Hepatocyte (in vitro differentiated cells): ENCODE results near the gene PYY. TPM values are rescaled to one million over a fixed set of nuclear protein-coding genes. Genes with fewer than 3 reads are reported as not detected.

Experiments
- DNase-seq: peaks from one replicate; pipeline ENCODE4 v3.0.0-alpha.2; 2016; ENCODE audit warnings: low spot score
- H2AFZ ChIP-seq: fragments of 200-600 bp; sonication (generic); 2 replicates; pipeline ENCODE4 v1.6.0; 2016; ENCODE audit warnings: antibody characterized with exemption, mild to moderate bottlenecking
- H3K27ac ChIP-seq: fragments of 200-600 bp; sonication (generic); 2 replicates; pipeline ENCODE4 v1.5.1; 2016; ENCODE audit warnings: mild to moderate bottlenecking
- H3K27me3 ChIP-seq: fragments of 200-600 bp; sonication (generic); 2 replicates; pipeline ENCODE4 v1.6.1; 2016
- H3K36me3 ChIP-seq: fragments of 200-600 bp; sonication (generic); replicated peaks from 2 replicates; pipeline ENCODE4 v1.5.1; 2016; ENCODE audit warnings: low read depth; ENCODE audit not compliant: insufficient read depth
- H3K4me1 ChIP-seq: fragments of 200-600 bp; sonication (generic); 2 replicates; pipeline ENCODE4 v1.5.1; 2016; ENCODE audit warnings: mild to moderate bottlenecking, moderate library complexity; ENCODE audit not compliant: insufficient read depth
- H3K4me2 ChIP-seq: fragments of 200-600 bp; sonication (generic); 2 replicates; pipeline ENCODE4 v1.6.0; 2016
- H3K4me3 ChIP-seq: fragments of 200-600 bp; sonication (generic); 2 replicates; pipeline ENCODE4 v1.5.1; 2016; ENCODE audit warnings: mild to moderate bottlenecking
- H3K79me2 ChIP-seq: fragments of 200-600 bp; sonication (generic); 2 replicates; pipeline ENCODE4 v1.6.0; 2017; ENCODE audit warnings: mild to moderate bottlenecking
- H3K9me2 ChIP-seq: fragments of 200-600 bp; sonication (generic); replicated peaks from 2 replicates; pipeline ENCODE4 v1.6.0; 2017; ENCODE audit warnings: mild to moderate bottlenecking; ENCODE audit not compliant: insufficient read depth
- H3K9me3 ChIP-seq: fragments of 200-600 bp; sonication (generic); 2 replicates; pipeline ENCODE4 v1.5.1; 2016; ENCODE audit warnings: low read depth, mild to moderate bottlenecking
- H4K20me1 ChIP-seq: fragments of 200-600 bp; sonication (generic); 2 replicates; pipeline ENCODE4 v1.6.0; 2016; ENCODE audit warnings: mild to moderate bottlenecking; ENCODE audit not compliant: insufficient read depth, poor library complexity, severe bottlenecking
- EZH2 ChIP-seq: fragments of 200-600 bp; sonication (generic); IDR thresholded peaks from 2 replicates; pipeline ENCODE4 v1.6.1; 2016; ENCODE audit warnings: antibody characterized with exemption, mild to moderate bottlenecking, borderline replicate concordance
- EZH2phosphoT487 ChIP-seq: fragments of 200-600 bp; sonication (generic); IDR thresholded peaks from one replicate; pipeline ENCODE4 v1.6.1; 2018; ENCODE audit warnings: antibody characterized with exemption, mild to moderate bottlenecking, low read depth, moderate library complexity; ENCODE audit not compliant: unreplicated experiment, severe bottlenecking
- WGBS: methylation state at CpG from one replicate; pipeline ENCODE4 v1.1.6; 2016; ENCODE audit warnings: low lambda C conversion rate; ENCODE audit errors: missing lambda C conversion rate; 5-methylcytosine and 5-hydroxymethylcytosine counted together
- polyA plus RNA-seq: library from polyadenylated mRNA; unstranded; fragments of >200 nt; fragmentation: Nextera tagmentation; extraction: Ambion mirVana; gene quantifications from 2 replicates; pipeline ENCODE4 v1.2.1, GENCODE V29; 2016
- total RNA-seq: library from RNA; depleted of rRNA; stranded (reverse); fragments of >200 nt; gene quantifications from 2 replicates; pipeline ENCODE4 v1.2.3, GENCODE V29; 2014
- TF ChIP-seq, protein P1 (sequence below): fragments of 200-600 bp; sonication (generic); IDR thresholded peaks from 2 replicates; pipeline ENCODE4 v1.5.1; 2016; ENCODE audit warnings: antibody characterized with exemption, mild to moderate bottlenecking; ENCODE audit not compliant: poor library complexity

Gene PYY
- total and polyA plus RNA-seq, 2 experiments from 2014 or later: 16.9 TPM; not detected in 1

- Histone ChIP-seq H3K4me1 (no peaks in the 10 kb centered on the region), H3K27ac (no peak overlapping the region), H3K4me3 (no peak overlapping the region), H4K20me1 (no peaks in the 10 kb centered on the region), H3K9me2 (no peaks in the 10 kb centered on the region), H3K27me3 (peaks cover 22% of the 10 kb centered on the region), H3K79me2 (no peaks in the 10 kb centered on the region), H3K36me3 (no peaks in the 10 kb centered on the region), H2AFZ (no peak overlapping the region), H3K4me2 (no peak overlapping the region), H3K9me3 (no peaks in the 10 kb centered on the region)
- TF ChIP-seq EZH2phosphoT487: no peak
- TF ChIP-seq, protein P1, sequence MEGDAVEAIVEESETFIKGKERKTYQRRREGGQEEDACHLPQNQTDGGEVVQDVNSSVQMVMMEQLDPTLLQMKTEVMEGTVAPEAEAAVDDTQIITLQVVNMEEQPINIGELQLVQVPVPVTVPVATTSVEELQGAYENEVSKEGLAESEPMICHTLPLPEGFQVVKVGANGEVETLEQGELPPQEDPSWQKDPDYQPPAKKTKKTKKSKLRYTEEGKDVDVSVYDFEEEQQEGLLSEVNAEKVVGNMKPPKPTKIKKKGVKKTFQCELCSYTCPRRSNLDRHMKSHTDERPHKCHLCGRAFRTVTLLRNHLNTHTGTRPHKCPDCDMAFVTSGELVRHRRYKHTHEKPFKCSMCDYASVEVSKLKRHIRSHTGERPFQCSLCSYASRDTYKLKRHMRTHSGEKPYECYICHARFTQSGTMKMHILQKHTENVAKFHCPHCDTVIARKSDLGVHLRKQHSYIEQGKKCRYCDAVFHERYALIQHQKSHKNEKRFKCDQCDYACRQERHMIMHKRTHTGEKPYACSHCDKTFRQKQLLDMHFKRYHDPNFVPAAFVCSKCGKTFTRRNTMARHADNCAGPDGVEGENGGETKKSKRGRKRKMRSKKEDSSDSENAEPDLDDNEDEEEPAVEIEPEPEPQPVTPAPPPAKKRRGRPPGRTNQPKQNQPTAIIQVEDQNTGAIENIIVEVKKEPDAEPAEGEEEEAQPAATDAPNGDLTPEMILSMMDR: no peak
- no peak for TF ChIP-seq EZH2
- no peak for DNase-seq
- 78% methylated on average over 4 of the region's 4 CpGs for WGBS
Observed at GRCh38 chr17:43970366-43970765, 16.6 kb upstream of the PYY start.

- WGBS: 51% methylated on average over 9 of the region's 9 CpGs
- no peak overlapping the region for H3K4me3 ChIP-seq
Observed at GRCh38 chr17:43967251-43967875, 13.6 kb upstream of the PYY start.

DNA sequence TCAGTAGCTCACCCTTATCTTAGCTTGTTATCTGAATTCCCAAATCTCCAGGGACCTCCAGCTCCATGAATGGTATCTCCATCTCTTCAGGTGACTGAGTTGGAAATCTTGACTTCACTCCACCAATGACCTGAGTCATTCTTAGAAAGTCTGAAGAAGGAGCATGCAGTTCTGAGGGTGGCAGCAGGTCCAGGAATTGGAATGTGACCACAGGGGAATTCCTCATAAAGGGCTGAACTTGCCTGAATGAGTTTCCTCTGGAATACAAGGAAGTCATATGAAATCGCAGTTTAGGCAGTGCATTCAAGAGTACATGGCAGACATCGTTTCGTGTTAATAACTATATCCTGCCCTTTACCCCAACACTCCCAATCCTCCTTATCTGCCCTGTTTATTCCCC lies 12.5 kb upstream of the PYY start:
- Histone ChIP-seq H4K20me1 (no peaks in the 10 kb centered on the region), H2AFZ (no peak overlapping the region), H3K4me3 (no peak overlapping the region)

More at GRCh38 chr17:43967251-43967875, 13.6 kb upstream of the PYY start:
- TF ChIP-seq EZH2: no peak
- no peak for TF ChIP-seq EZH2phosphoT487
- TF ChIP-seq, protein P1: no peak
- Histone ChIP-seq H3K9me2 (no peaks in the 10 kb centered on the region), H3K4me2 (no peak overlapping the region), H3K79me2 (no peaks in the 10 kb centered on the region), H2AFZ (no peak overlapping the region), H3K27ac (no peak overlapping the region), H3K27me3 (peaks cover 15% of the 10 kb centered on the region), H3K4me1 (no peaks in the 10 kb centered on the region), H3K36me3 (no peaks in the 10 kb centered on the region), H4K20me1 (no peaks in the 10 kb centered on the region), H3K9me3 (no peaks in the 10 kb centered on the region)
- DNase-seq: no peak

More for the DNA sequence above, 12.5 kb upstream of the PYY start:
- WGBS: 78% methylated on average over 3 of the region's 3 CpGs
- Histone ChIP-seq H3K9me3 (no peaks in the 10 kb centered on the region), H3K27ac (no peak overlapping the region), H3K36me3 (no peaks in the 10 kb centered on the region), H3K9me2 (no peaks in the 10 kb centered on the region), H3K27me3 (peaks cover 21% of the 10 kb centered on the region), H3K4me1 (no peaks in the 10 kb centered on the region), H3K4me2 (no peak overlapping the region), H3K79me2 (no peaks in the 10 kb centered on the region)
- DNase-seq: no peak
- no peak for TF ChIP-seq EZH2phosphoT487
- TF ChIP-seq, protein P1: no peak
- no peak for TF ChIP-seq EZH2
